Activated CD4-positive, alpha-beta memory T cell treated with anti-CD3 and anti-CD28 coated beads for 36 hours (primary cell): ENCODE results near the gene PWP2. TPM values are rescaled to one million over a fixed set of nuclear protein-coding genes. Genes with fewer than 3 reads are reported as not detected.
"Not testable (repeated sequence)": the region's sequence is repeated elsewhere in the genome, so short reads cannot be mapped to it uniquely, and the experiment has no call there.

Experiments
- CTCF ChIA-PET: fragments of 350-600 bp; sonication (Branson Sonifier 250); formaldehyde crosslinking; loops from one replicate; lab custom pipeline; 2021; ENCODE audit warnings: antibody characterized with exemption, inconsistent platforms; lab: Charles Lee
- POLR2A ChIA-PET: fragments of 350-600 bp; sonication (Branson Sonifier 250); formaldehyde crosslinking; loops from one replicate; lab custom pipeline; 2021; ENCODE audit warnings: antibody characterized with exemption; lab: Charles Lee
- DNase-seq: peaks from one replicate; pipeline ENCODE4 v3.0.0-alpha.2; 2020
- H3K27ac Mint-ChIP-seq: one replicate; pipeline ENCODE4 v1.8.0; 2021; ENCODE audit warnings: mixed read lengths
- H3K27me3 Mint-ChIP-seq: one replicate; pipeline ENCODE4 v1.8.0; 2021; ENCODE audit warnings: mixed read lengths
- H3K36me3 Mint-ChIP-seq: one replicate; pipeline ENCODE4 v1.8.0; 2021; ENCODE audit warnings: mixed read lengths
- H3K4me1 Mint-ChIP-seq: one replicate; pipeline ENCODE4 v1.8.0; 2021; ENCODE audit warnings: low read depth, mixed read lengths
- H3K4me3 Mint-ChIP-seq: one replicate; pipeline ENCODE4 v1.8.0; 2021; ENCODE audit warnings: mild to moderate bottlenecking, mixed read lengths
- H3K9me3 Mint-ChIP-seq: one replicate; pipeline ENCODE4 v1.8.0; 2021; ENCODE audit warnings: mixed read lengths
- intact Hi-C: fragments of 100-400 bp; cut with micrococcal nuclease; formaldehyde crosslinking; loops from one replicate; pipeline ENCODE4 v1.15.1; 2023
- total RNA-seq, 2 experiments: library from RNA; stranded (reverse); gene quantifications; one replicate each; pipeline ENCODE4 v1.2.3, GENCODE V29; 2021

The PWP2 gene
- total RNA-seq, 2 experiments from 2014 or later = 38.5 to 39.8 TPM

DNA sequence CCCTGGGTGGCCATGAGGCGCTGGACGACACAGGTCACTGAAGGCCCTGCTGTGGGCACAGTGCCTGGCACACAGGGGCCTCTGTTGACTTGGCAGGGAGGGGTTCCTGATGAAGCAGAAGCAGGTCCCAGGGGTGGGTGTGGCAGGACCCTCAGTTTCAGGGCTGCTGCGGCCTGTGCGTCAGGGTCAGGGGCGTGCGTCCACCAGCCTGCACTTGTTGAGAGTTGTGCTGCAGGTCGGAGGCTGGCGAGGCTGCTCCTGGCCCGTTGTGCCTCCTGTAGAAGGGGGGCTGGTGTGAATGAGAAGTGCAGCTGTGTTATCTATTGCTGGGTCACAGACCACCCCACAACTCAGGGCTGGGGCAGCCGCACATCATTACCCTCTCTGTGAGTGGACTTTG lies 35.3 kb downstream of the PWP2 start:
- H3K4me1 Mint-ChIP-seq, CTCF ChIA-PET, H3K27me3 Mint-ChIP-seq, POLR2A ChIA-PET, H3K36me3 Mint-ChIP-seq, intact Hi-C loops, H3K9me3 Mint-ChIP-seq, H3K27ac Mint-ChIP-seq, DNase-seq, H3K4me3 Mint-ChIP-seq: not testable (repeated sequence)

DNA sequence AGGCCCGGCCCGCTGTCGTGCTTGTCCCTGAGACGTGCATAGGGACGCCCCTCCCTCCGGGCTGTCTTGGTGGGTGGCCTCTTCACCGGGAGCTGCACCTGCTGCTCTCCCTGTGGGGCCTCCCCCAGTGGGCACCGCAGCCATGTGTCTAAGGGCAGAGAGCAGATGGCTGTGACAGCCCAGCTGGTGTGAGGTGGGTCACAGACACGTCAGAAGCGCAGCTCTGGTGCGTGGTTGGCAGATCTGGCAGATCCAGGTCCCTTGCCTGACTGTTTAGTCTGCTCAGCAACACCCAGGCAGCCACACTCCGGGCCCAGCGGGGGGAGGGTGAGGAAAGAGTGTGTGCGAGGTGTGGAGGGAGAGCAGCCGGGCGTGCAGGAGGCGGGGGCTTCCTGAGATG lies 36.2 kb downstream of the PWP2 start:
- DNase-seq = peak; percentile 54
- intact Hi-C loops, H3K4me3 Mint-ChIP-seq, H3K27me3 Mint-ChIP-seq, POLR2A ChIA-PET, H3K4me1 Mint-ChIP-seq, CTCF ChIA-PET, H3K36me3 Mint-ChIP-seq, H3K9me3 Mint-ChIP-seq, H3K27ac Mint-ChIP-seq: not testable (repeated sequence)

DNA sequence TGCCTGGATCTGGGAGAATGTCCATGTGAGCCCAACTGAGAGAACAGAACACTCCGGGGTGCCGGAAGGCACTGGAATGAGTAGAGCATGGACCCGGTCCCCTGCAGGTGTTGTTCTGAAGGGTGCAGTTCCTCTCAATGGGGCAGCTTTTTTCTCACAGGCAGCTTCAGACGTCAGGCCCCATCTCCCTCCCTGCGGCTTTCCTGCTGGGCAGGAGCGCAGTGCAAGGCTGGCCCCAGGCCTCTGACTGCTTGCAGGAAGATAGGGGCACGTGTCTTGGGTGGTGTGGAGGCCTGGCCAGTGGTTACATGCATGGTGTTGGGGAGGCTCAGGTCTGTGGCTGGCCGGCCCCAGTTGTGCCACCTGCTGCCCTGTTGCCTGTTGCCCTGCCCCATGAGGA lies 36.8 kb downstream of the PWP2 start:
- H3K27me3 Mint-ChIP-seq = not testable (repeated sequence)

DNA sequence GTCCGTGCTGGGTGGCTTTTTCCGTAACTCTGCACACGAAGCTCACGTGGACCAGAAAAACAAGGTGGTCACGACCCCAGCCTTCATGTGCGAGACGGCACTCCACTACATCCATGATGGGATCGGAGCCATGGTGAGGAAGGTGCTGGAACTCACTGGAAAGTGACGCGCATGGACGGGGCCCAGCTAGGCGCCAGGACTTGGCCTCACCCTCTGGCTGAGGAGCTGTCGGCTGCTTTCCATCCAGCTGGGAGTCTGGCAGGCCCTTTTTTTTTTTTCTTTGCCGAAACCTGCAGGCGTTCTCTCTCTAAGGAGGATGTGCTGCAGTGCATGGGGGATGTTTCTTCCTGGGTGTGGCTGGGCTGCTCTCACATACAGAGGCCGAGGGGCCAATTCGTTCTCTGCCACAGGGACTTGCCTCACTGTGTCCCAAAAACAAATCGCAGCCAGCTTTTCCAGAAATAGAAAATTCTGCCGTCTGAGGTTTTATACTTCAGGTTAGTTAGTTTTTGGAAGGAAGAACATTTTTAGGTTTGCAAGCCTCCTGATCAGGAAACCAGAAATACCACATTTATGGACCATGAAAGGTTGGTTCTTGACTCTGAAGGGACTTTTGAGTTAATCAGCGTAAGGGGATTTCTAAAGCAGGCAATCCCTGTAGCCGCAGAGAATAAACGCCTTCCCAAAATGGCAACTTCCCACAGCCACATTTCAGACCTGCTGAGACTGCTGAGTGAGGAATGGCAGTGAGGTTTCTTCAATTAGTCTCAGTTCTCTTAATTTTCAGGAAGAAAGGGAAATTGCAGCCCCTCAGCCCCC lies 37.8 kb downstream of the PWP2 start:
- H3K4me3 Mint-ChIP-seq, H3K27me3 Mint-ChIP-seq, H3K9me3 Mint-ChIP-seq, DNase-seq, H3K27ac Mint-ChIP-seq, CTCF ChIA-PET, H3K36me3 Mint-ChIP-seq, POLR2A ChIA-PET, H3K4me1 Mint-ChIP-seq, intact Hi-C loops: not testable (repeated sequence)

More for the DNA sequence above, 36.8 kb downstream of the PWP2 start:
- POLR2A ChIA-PET, H3K36me3 Mint-ChIP-seq, H3K9me3 Mint-ChIP-seq, CTCF ChIA-PET, H3K4me1 Mint-ChIP-seq, H3K27ac Mint-ChIP-seq, H3K4me3 Mint-ChIP-seq, intact Hi-C loops: not testable (repeated sequence)
- DNase-seq = peak; percentile 10

DNA sequence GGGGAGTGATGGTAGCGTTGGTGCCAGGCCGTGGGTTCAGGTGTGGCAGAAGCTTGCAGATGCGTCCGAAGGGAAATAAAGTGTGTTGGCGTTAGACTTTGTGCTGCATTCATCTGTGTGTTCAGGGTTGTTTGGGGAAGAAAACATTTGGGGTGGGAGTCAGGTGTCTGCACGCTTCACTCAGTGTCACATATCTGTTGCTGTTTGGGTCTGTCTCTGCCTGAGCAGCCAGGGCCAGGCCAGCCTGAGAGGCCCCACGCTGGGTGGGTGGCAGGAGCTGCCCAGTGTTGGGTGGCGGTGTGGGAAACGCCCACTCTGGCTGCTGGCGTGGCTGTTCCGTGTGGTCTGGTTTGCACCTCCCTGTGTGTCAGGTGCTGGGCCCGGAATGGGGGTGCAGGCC lies 38.4 kb downstream of the PWP2 start:
- POLR2A ChIA-PET, H3K4me3 Mint-ChIP-seq, H3K36me3 Mint-ChIP-seq, H3K4me1 Mint-ChIP-seq, H3K27me3 Mint-ChIP-seq, H3K9me3 Mint-ChIP-seq, CTCF ChIA-PET, intact Hi-C loops, DNase-seq, H3K27ac Mint-ChIP-seq: not testable (repeated sequence)

DNA sequence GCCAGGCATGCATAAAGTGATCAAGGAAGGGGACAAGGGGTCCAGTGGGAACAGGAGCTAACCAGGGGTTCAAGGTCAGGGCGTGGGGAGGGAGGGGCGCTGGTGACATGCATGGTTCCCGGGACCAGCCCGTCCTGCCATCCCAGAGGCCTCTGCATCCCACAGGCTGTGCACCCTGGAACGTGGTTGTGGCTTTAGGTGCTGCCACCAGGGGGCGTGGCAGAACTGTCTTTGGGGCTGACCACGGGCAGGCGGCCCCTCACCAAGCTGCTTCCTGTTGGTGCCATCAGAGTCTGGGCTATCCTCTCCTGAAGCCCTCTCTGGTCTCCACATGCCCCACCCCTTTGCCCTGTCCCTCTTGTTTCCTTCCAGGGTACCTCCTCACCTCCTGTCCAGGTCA lies 39.9 kb downstream of the PWP2 start:
- H3K4me3 Mint-ChIP-seq, H3K27me3 Mint-ChIP-seq, H3K27ac Mint-ChIP-seq, H3K36me3 Mint-ChIP-seq, H3K9me3 Mint-ChIP-seq, H3K4me1 Mint-ChIP-seq, DNase-seq, POLR2A ChIA-PET, intact Hi-C loops, CTCF ChIA-PET: not testable (repeated sequence)

DNA sequence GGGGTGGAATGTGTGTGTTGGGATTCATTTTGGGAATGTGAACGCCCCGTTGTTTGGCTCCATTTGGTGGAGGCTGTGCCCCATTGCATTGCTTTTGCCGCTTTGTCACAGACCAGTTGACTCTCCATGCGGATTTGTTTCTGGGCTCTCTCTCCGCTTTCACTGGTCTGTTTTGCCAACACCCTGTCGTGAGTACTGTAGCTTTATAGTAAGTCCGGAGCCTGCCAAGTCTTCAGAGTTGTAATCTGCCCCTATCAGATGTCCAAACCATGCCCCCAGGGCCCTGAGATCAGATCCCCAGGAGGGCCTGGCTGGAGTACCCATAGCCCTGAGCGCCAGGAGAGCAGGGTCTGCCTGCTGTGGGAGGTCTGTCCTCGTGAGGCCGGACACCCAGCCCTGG lies 43.1 kb downstream of the PWP2 start:
- POLR2A ChIA-PET = not testable (repeated sequence)

DNA sequence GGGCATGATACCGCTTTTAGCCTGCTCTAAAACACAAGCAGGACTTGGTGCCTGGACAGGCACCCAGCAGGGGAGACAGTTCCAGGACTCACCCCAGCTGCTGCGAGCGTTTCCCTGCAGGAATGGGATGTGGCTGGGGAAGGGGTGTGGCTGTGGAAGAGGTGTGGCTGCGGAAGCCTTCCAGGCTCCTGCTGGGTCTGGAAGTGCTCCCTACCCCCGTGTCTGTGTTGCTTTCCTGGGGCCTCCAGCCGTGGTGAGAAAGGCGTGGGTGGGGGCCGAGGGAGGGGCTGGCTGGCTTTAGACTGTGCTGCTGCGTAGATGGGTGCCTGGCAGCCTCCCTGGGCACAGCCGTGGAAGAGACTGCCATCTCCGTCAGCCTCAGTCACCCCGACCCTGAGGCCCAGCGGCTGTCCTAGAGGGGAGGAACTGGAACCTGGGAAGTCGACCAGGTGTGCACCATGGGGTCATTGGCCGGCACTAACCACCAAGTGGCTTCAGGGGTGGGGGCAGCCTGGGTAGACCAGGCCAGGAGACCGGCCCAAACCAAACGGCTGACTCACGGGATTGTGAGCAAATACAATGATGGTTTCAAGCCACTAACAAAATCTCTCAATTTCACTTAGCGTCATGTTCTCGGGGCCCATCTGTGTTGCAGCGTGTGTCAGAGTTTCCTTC lies 46.2 kb downstream of the PWP2 start:
- intact Hi-C loops, H3K27me3 Mint-ChIP-seq, CTCF ChIA-PET, H3K9me3 Mint-ChIP-seq, POLR2A ChIA-PET, H3K4me1 Mint-ChIP-seq, H3K4me3 Mint-ChIP-seq, H3K36me3 Mint-ChIP-seq, H3K27ac Mint-ChIP-seq: not testable (repeated sequence)
- DNase-seq = peak; percentile 55

More for the DNA sequence above, 43.1 kb downstream of the PWP2 start:
- H3K27ac Mint-ChIP-seq, CTCF ChIA-PET, H3K27me3 Mint-ChIP-seq, H3K9me3 Mint-ChIP-seq, H3K4me1 Mint-ChIP-seq, DNase-seq, intact Hi-C loops, H3K4me3 Mint-ChIP-seq, H3K36me3 Mint-ChIP-seq: not testable (repeated sequence)

DNA sequence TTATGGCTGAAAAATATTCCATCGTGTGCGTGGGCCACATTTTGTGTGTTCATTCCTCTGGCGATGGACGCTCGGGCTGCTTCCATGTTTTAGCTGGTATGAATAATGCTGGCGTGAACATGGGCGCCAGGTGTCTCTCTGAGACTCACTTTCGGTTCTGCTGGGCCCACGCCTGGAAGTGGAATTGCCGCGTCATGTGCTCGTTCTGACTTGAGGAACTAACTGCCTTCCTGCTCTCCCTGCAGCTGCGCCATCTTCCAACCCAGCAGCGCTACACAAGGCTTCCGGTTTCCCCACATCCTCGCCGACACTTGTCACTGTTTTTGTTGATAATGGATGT lies 46.7 kb downstream of the PWP2 start:
- H3K4me3 Mint-ChIP-seq, H3K27me3 Mint-ChIP-seq, H3K27ac Mint-ChIP-seq, CTCF ChIA-PET, H3K4me1 Mint-ChIP-seq, POLR2A ChIA-PET, intact Hi-C loops, H3K9me3 Mint-ChIP-seq, H3K36me3 Mint-ChIP-seq: not testable (repeated sequence)
- peak; percentile 81 for DNase-seq

DNA sequence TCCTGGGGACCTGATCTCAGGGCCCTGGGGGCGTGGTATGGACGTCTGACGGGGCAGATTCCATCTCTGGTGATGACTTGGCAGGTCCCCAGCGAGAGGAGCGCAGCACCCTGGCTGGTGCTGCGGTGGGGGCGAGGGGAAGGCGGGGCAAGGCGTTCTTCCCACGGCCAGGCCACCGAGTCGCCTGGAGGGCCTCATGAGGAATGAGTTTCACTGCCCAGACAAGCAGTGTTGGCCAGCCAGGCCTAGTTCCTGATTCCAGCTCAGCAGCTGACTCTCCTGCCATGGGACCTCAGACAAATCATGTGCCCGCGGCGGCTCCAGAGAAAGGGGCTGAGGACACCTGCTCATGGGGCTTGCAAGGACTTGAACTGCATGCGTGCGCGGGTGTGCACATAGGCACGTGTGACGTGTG lies 47.6 kb downstream of the PWP2 start:
- POLR2A ChIA-PET, H3K9me3 Mint-ChIP-seq, DNase-seq, H3K4me1 Mint-ChIP-seq, intact Hi-C loops, H3K4me3 Mint-ChIP-seq, H3K27me3 Mint-ChIP-seq, H3K27ac Mint-ChIP-seq, H3K36me3 Mint-ChIP-seq, CTCF ChIA-PET: not testable (repeated sequence)

DNA sequence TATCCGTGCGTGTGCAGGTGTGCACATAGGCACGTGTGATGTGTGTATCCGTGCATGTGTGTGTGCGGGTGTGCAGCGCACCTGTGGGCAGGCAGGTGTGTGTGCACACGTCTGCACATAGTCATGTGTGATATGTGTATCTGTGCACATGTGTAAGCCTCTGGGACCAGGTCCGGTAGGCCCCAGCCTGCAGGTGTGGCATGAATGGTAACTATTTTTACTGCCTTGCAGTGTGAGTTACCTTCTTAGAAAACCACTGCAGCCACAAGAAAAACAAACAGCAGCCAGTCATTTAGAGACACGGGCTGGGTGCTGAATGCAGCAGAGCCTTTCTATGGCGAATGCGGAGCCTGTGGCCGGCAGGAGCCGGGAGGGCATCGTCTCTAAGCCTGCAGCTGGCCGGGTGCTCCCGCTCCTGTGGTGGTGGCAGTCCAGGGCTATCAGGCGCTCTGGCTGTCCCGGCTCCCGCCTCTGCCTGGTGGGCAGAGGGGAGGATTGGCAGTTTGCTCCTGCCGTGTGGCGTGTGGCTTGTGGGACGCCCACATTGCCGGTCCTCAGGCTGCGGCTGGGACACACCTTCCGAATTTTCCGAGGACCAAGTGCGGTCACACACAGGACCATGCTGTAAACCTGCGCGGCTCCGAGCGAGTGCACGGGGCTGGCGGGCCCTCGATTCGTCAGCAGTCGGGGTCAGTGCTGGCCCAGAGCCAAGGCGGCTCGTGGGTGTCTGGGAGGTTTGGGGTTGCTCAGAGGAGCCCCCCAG lies 48.2 kb downstream of the PWP2 start:
- H3K36me3 Mint-ChIP-seq, H3K4me1 Mint-ChIP-seq, intact Hi-C loops, POLR2A ChIA-PET, H3K27me3 Mint-ChIP-seq, H3K27ac Mint-ChIP-seq, H3K9me3 Mint-ChIP-seq, CTCF ChIA-PET, H3K4me3 Mint-ChIP-seq: not testable (repeated sequence)
- peak; percentile 59 for DNase-seq

DNA sequence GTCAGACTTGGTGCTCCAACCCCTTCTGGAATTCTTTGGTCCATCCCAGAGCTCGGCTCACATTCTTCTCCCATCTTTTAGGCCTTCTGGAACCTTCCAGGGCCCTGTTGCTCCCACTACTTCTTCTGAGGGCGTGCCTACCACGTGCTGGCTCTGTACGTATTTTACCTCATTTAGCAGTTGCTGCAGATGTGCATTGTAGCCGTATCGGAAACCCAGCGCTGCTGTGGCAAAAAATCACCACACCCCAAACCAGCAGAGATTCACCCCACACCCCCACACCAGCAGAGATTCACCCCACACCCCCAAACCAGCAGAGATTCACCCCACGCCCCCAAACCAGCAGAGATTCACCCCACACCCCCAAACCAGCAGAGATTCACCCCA lies 48.8 kb downstream of the PWP2 start:
- POLR2A ChIA-PET, CTCF ChIA-PET: not testable (repeated sequence)

More for the DNA sequence above, 48.8 kb downstream of the PWP2 start:
- H3K27me3 Mint-ChIP-seq, DNase-seq, H3K36me3 Mint-ChIP-seq, intact Hi-C loops, H3K4me3 Mint-ChIP-seq, H3K9me3 Mint-ChIP-seq, H3K27ac Mint-ChIP-seq, H3K4me1 Mint-ChIP-seq: not testable (repeated sequence)
